Measurements from ENCODE around the gene TBC1D8.

- no peak for TF ChIP-seq POLR2A (IDR thresholded peaks at IDR 0.05; ENCODE audit: extremely low read depth, insufficient read length)
- no peak for TF ChIP-seq CTCF (IDR thresholded peaks at IDR 0.05; ENCODE audit: low read depth, low read length)
Measured at GRCh38 chr2:100971221-100971620, 180.0 kb downstream of the TBC1D8 start.

Data from NB4 (cell line).